SK-N-SH (cell line): ENCODE measurements around the gene OXSR1.

Experiments
- CHD2 ChIP-seq: fragments of 150-350 bp; IDR thresholded peaks from 2 replicates; pipeline ENCODE4 v1.6.1; 2018; ENCODE audit warnings: low read length; ENCODE audit not compliant: partially characterized antibody
- EP300 ChIP-seq, 2 experiments: IDR thresholded peaks; 2 replicates each; pipeline versions ENCODE4 v1.4.0 to v1.6.1; 2012; ENCODE audit warnings: borderline replicate concordance in 1 of 2, low read depth in 1 of 2, low read length in 1 of 2
- FOXM1 ChIP-seq: IDR thresholded peaks from 2 replicates; pipeline ENCODE4 v1.4.0; 2012; ENCODE audit warnings: low read depth, mild to moderate bottlenecking
- GABPA ChIP-seq: IDR thresholded peaks from 2 replicates; pipeline ENCODE4 v1.4.0; 2012; ENCODE audit warnings: low read depth, mild to moderate bottlenecking
- IRF3 ChIP-seq: fragments of 150-350 bp; IDR thresholded peaks from 2 replicates; pipeline ENCODE4 v1.6.1; 2016; ENCODE audit warnings: mild to moderate bottlenecking, low read depth, low read length
- JUND ChIP-seq: IDR thresholded peaks from 2 replicates; pipeline ENCODE4 v1.4.0; 2012
- MXI1 ChIP-seq: IDR thresholded peaks from 2 replicates; pipeline ENCODE4 v1.6.1; 2012; ENCODE audit warnings: mild to moderate bottlenecking, low read depth, low read length, improper control_type of control experiment
- POLR2AphosphoS5 ChIP-seq: IDR thresholded peaks from 2 replicates; pipeline ENCODE4 v1.6.1; 2012; ENCODE audit warnings: low read depth, low read length
- RFX5 ChIP-seq: IDR thresholded peaks from 2 replicates; pipeline ENCODE4 v1.6.1; 2012; ENCODE audit warnings: mild to moderate bottlenecking, improper control_type of control experiment, low read length
- SIN3A ChIP-seq: IDR thresholded peaks from 2 replicates; pipeline ENCODE4 v1.6.1; 2012; ENCODE audit warnings: low read depth, mild to moderate bottlenecking, low read length, moderate library complexity, borderline replicate concordance
- USF1 ChIP-seq: IDR thresholded peaks from 2 replicates; pipeline ENCODE4 v1.4.0; 2012; ENCODE audit warnings: low read depth, borderline replicate concordance
- YY1 ChIP-seq: IDR thresholded peaks from 2 replicates; pipeline ENCODE4 v1.4.0; 2012; ENCODE audit warnings: low read depth, mild to moderate bottlenecking
- TF ChIP-seq, protein P1 (sequence below): fragments of 200-600 bp; sonication (generic); IDR thresholded peaks from 2 replicates; pipeline ENCODE4 v1.6.1; 2017; ENCODE audit warnings: antibody characterized with exemption, mild to moderate bottlenecking, moderate library complexity
- TF ChIP-seq, protein P2 (sequence below): IDR thresholded peaks from 2 replicates; pipeline ENCODE4 v1.6.1; 2012; ENCODE audit warnings: mild to moderate bottlenecking, low read depth, low read length, moderate library complexity

DNA sequence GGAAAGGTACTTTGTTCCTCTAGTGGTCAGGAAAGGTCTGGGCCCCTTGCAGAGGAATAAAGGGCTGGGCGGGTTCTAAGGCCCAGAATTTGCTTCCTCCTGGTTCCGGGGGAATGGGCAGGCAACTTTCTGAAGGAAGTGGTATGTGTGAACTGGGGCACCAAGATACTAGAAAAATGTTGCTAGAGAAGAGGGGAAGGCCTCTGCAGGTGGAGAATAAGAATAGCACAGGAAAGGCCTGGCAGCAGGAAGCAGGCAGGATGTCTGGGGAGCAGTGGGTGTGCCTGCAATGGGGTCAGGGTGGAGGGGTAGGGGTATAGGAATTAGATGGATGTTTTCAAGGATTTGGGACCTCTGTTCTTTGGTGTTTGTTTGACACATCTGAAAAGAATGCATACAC is 102.3 kb downstream of the OXSR1 start:
- no peak for TF ChIP-seq USF1
- no peak for TF ChIP-seq JUND
- TF ChIP-seq, protein P1, sequence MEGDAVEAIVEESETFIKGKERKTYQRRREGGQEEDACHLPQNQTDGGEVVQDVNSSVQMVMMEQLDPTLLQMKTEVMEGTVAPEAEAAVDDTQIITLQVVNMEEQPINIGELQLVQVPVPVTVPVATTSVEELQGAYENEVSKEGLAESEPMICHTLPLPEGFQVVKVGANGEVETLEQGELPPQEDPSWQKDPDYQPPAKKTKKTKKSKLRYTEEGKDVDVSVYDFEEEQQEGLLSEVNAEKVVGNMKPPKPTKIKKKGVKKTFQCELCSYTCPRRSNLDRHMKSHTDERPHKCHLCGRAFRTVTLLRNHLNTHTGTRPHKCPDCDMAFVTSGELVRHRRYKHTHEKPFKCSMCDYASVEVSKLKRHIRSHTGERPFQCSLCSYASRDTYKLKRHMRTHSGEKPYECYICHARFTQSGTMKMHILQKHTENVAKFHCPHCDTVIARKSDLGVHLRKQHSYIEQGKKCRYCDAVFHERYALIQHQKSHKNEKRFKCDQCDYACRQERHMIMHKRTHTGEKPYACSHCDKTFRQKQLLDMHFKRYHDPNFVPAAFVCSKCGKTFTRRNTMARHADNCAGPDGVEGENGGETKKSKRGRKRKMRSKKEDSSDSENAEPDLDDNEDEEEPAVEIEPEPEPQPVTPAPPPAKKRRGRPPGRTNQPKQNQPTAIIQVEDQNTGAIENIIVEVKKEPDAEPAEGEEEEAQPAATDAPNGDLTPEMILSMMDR = no peak
- TF ChIP-seq CHD2 = no peak
- no peak for TF ChIP-seq MXI1
- no peak for TF ChIP-seq RFX5
- no peak for TF ChIP-seq EP300 (IDR thresholded peaks at IDR 0.05; ENCODE audit: borderline replicate concordance in 1 of 2, low read depth in 1 of 2, low read length in 1 of 2)
- TF ChIP-seq FOXM1 = no peak
- TF ChIP-seq, protein P2, sequence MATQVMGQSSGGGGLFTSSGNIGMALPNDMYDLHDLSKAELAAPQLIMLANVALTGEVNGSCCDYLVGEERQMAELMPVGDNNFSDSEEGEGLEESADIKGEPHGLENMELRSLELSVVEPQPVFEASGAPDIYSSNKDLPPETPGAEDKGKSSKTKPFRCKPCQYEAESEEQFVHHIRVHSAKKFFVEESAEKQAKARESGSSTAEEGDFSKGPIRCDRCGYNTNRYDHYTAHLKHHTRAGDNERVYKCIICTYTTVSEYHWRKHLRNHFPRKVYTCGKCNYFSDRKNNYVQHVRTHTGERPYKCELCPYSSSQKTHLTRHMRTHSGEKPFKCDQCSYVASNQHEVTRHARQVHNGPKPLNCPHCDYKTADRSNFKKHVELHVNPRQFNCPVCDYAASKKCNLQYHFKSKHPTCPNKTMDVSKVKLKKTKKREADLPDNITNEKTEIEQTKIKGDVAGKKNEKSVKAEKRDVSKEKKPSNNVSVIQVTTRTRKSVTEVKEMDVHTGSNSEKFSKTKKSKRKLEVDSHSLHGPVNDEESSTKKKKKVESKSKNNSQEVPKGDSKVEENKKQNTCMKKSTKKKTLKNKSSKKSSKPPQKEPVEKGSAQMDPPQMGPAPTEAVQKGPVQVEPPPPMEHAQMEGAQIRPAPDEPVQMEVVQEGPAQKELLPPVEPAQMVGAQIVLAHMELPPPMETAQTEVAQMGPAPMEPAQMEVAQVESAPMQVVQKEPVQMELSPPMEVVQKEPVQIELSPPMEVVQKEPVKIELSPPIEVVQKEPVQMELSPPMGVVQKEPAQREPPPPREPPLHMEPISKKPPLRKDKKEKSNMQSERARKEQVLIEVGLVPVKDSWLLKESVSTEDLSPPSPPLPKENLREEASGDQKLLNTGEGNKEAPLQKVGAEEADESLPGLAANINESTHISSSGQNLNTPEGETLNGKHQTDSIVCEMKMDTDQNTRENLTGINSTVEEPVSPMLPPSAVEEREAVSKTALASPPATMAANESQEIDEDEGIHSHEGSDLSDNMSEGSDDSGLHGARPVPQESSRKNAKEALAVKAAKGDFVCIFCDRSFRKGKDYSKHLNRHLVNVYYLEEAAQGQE = no peak
- TF ChIP-seq YY1 = no peak
- TF ChIP-seq SIN3A = no peak
- TF ChIP-seq IRF3 = no peak
- TF ChIP-seq GABPA = no peak
- TF ChIP-seq POLR2AphosphoS5 = no peak
